Ishikawa (cell line): ENCODE measurements around the gene SLC12A3.

Source experiments
- CREB1 ChIP-seq: IDR thresholded peaks from 2 replicates; pipeline ENCODE4 v1.6.1; 2012; ENCODE audit warnings: low read depth
- EGR1 ChIP-seq: IDR thresholded peaks from 2 replicates; pipeline ENCODE4 v1.6.1; 2012
- EP300 ChIP-seq: IDR thresholded peaks from 2 replicates; pipeline ENCODE4 v1.6.1; 2012; ENCODE audit warnings: borderline replicate concordance
- FOXM1 ChIP-seq: IDR thresholded peaks from 2 replicates; pipeline ENCODE4 v1.6.1; 2012; ENCODE audit warnings: low read depth, borderline replicate concordance
- RAD21 ChIP-seq: IDR thresholded peaks from 2 replicates; pipeline ENCODE4 v1.6.1; 2012; ENCODE audit warnings: low read depth
- TAF1 ChIP-seq: IDR thresholded peaks from 2 replicates; pipeline ENCODE4 v1.6.1; 2012; ENCODE audit warnings: low read depth, mild to moderate bottlenecking
- TCF12 ChIP-seq: IDR thresholded peaks from 2 replicates; pipeline ENCODE4 v1.6.1; 2012; ENCODE audit warnings: low read depth
- YY1 ChIP-seq: IDR thresholded peaks from 2 replicates; pipeline ENCODE4 v1.6.1; 2012; ENCODE audit warnings: low read depth
- ZBTB7A ChIP-seq: IDR thresholded peaks from 2 replicates; pipeline ENCODE4 v1.6.1; 2012; ENCODE audit warnings: low read depth
- TF ChIP-seq, protein P1 (sequence below): IDR thresholded peaks from 2 replicates; pipeline ENCODE4 v1.6.1; 2012
- TF ChIP-seq, protein P2 (sequence below): IDR thresholded peaks from 2 replicates; pipeline ENCODE4 v1.6.1; 2012; ENCODE audit warnings: low read depth, mild to moderate bottlenecking
- TF ChIP-seq, protein P3 (sequence below): IDR thresholded peaks from 2 replicates; pipeline ENCODE4 v1.6.1; 2012

DNA sequence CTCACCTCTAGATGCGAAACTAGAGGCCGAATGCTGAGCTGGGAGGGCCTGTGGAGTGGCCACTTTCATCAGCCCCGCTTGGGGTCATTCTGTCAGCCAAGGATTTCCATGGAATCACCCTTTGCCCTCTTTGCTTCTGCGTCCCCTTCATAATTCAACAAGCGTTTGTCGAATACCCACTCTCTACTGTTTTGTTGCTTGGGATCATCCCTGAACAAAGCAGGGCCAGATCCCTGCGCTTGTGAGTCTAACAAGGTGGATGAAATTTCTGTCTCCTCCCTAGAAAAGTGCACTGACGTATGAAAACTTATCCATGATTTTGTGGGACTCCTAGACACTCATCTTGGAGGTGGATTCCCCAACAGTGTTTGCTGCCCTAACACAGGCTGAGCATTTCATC lies 3.3 kb upstream of the SLC12A3 start:
- TF ChIP-seq, protein P1, sequence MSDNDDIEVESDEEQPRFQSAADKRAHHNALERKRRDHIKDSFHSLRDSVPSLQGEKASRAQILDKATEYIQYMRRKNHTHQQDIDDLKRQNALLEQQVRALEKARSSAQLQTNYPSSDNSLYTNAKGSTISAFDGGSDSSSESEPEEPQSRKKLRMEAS: no peak
- TF ChIP-seq TCF12 (no peak), EGR1 (no peak), EP300 (no peak), YY1 (no peak), FOXM1 (no peak), RAD21 (no peak), TAF1 (no peak), CREB1 (no peak), ZBTB7A (no peak)
- TF ChIP-seq, protein P2, sequence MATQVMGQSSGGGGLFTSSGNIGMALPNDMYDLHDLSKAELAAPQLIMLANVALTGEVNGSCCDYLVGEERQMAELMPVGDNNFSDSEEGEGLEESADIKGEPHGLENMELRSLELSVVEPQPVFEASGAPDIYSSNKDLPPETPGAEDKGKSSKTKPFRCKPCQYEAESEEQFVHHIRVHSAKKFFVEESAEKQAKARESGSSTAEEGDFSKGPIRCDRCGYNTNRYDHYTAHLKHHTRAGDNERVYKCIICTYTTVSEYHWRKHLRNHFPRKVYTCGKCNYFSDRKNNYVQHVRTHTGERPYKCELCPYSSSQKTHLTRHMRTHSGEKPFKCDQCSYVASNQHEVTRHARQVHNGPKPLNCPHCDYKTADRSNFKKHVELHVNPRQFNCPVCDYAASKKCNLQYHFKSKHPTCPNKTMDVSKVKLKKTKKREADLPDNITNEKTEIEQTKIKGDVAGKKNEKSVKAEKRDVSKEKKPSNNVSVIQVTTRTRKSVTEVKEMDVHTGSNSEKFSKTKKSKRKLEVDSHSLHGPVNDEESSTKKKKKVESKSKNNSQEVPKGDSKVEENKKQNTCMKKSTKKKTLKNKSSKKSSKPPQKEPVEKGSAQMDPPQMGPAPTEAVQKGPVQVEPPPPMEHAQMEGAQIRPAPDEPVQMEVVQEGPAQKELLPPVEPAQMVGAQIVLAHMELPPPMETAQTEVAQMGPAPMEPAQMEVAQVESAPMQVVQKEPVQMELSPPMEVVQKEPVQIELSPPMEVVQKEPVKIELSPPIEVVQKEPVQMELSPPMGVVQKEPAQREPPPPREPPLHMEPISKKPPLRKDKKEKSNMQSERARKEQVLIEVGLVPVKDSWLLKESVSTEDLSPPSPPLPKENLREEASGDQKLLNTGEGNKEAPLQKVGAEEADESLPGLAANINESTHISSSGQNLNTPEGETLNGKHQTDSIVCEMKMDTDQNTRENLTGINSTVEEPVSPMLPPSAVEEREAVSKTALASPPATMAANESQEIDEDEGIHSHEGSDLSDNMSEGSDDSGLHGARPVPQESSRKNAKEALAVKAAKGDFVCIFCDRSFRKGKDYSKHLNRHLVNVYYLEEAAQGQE: no peak
- TF ChIP-seq, protein P3, sequence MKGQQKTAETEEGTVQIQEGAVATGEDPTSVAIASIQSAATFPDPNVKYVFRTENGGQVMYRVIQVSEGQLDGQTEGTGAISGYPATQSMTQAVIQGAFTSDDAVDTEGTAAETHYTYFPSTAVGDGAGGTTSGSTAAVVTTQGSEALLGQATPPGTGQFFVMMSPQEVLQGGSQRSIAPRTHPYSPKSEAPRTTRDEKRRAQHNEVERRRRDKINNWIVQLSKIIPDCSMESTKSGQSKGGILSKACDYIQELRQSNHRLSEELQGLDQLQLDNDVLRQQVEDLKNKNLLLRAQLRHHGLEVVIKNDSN: no peak
